Endothelial cell of umbilical vein (primary cell): ENCODE results near the gene CDK15. TPM values are rescaled to one million over a fixed set of nuclear protein-coding genes. Genes with fewer than 3 reads are reported as not detected.

Experiments used
- BruUV-seq: library from RNA; stranded (reverse); fragments of 400-500 nt; replicated peaks from 2 replicates; lab custom pipeline; 2021; lab: Mats Ljungman, UMichigan
- CTCF ChIA-PET: fragments of 300-600, 350-600 bp; sonication (Branson Sonifier 250); formaldehyde crosslinking; loops from one replicate; lab custom pipeline; 2021; ENCODE audit warnings: antibody characterized with exemption, inconsistent platforms; lab: Charles Lee
- POLR2A ChIA-PET: fragments of 300-600, 350-600 bp; sonication (Branson Sonifier 250); formaldehyde crosslinking; loops from one replicate; lab custom pipeline; 2021; ENCODE audit warnings: antibody characterized with exemption, inconsistent platforms; lab: Charles Lee
- DNase-seq: peaks from one replicate; pipeline ENCODE4 v3.0.0-alpha.2; 2011; ENCODE audit warnings: low read depth, low spot score
- FAIRE-seq: peaks from 2 replicates; lab custom pipeline; 2011; peaks lifted over from hg19 to GRCh38; lab: Jason Lieb, UNC
- H2AFZ ChIP-seq: 2 replicates; pipeline ENCODE4 v1.6.0; 2012; ENCODE audit warnings: low read depth, low read length, control low read depth, inconsistent platforms
- H3K27ac ChIP-seq: 2 replicates; pipeline ENCODE4 v1.5.1; 2011; ENCODE audit warnings: low read depth, mild to moderate bottlenecking, control low read depth, low read length, moderate library complexity; ENCODE audit not compliant: insufficient read depth
- H3K27me3 ChIP-seq, 2 experiments: 2 replicates each; pipeline versions ENCODE4 v1.6.0 to v1.6.1; 2011; ENCODE audit warnings: low read length in 2 of 2, mixed read lengths in 1 of 2; ENCODE audit not compliant: control insufficient read depth in 2 of 2, insufficient read depth in 2 of 2
- H3K36me3 ChIP-seq, 2 experiments: 2 replicates in 1 of 2; 3 replicates in 1 of 2; pipeline ENCODE4 v1.5.1; 2011; ENCODE audit warnings: low read length in 2 of 2, mild to moderate bottlenecking in 1 of 2, moderate library complexity in 1 of 2; ENCODE audit not compliant: control insufficient read depth in 2 of 2, insufficient read depth in 2 of 2; ENCODE audit errors: extremely low read depth in 1 of 2
- H3K4me1 ChIP-seq: 3 replicates; pipeline ENCODE4 v1.5.1; 2011; ENCODE audit warnings: mild to moderate bottlenecking, low read length; ENCODE audit not compliant: control insufficient read depth, insufficient read depth; ENCODE audit errors: extremely low read depth
- H3K4me2 ChIP-seq: 2 replicates; pipeline ENCODE4 v1.6.1; 2011; ENCODE audit warnings: low read length, control low read depth, mixed read lengths; ENCODE audit not compliant: insufficient read depth
- H3K4me3 ChIP-seq, 3 experiments: fragments of 200-600 bp in 1 of 3; sonication (generic), shearing (Covaris generic) in 1 of 3; replicated peaks in 1 of 3; 2 replicates each; pipeline ENCODE4 v1.5.1; 2011 to 2016; ENCODE audit warnings: control low read depth in 3 of 3, low read length in 3 of 3, mild to moderate bottlenecking in 2 of 3, inconsistent platforms in 1 of 3, low read depth in 1 of 3, moderate library complexity in 1 of 3; ENCODE audit not compliant: insufficient read depth in 1 of 3
- H3K79me2 ChIP-seq: 2 replicates; pipeline ENCODE4 v1.6.0; 2012; ENCODE audit warnings: low read length, inconsistent platforms; ENCODE audit not compliant: control insufficient read depth, insufficient read depth
- H3K9ac ChIP-seq: replicated peaks from 2 replicates; pipeline ENCODE3; 2011; ENCODE audit warnings: low read length, control low read depth; ENCODE audit not compliant: insufficient read depth; ENCODE audit errors: extremely low read depth
- H3K9me1 ChIP-seq: replicated peaks from 3 replicates; pipeline ENCODE4 v1.6.0; 2011; ENCODE audit warnings: mild to moderate bottlenecking, low read length; ENCODE audit not compliant: control insufficient read depth, insufficient read depth; ENCODE audit errors: extremely low read depth
- H3K9me3 ChIP-seq: replicated peaks from 2 replicates; pipeline ENCODE4 v1.5.1; 2012; ENCODE audit warnings: low read length, inconsistent platforms; ENCODE audit not compliant: control insufficient read depth, insufficient read depth
- H4K20me1 ChIP-seq: replicated peaks from 2 replicates; pipeline ENCODE3; 2011; ENCODE audit warnings: mild to moderate bottlenecking, low read length; ENCODE audit not compliant: control insufficient read depth, insufficient read depth; ENCODE audit errors: extremely low read depth
- EZH2 ChIP-seq: IDR thresholded peaks from 2 replicates; pipeline ENCODE4 v1.6.1; 2012; ENCODE audit warnings: borderline replicate concordance, low read depth, mild to moderate bottlenecking, moderate library complexity, low read length, inconsistent platforms; ENCODE audit not compliant: severe bottlenecking
- FOS ChIP-seq: IDR thresholded peaks from 2 replicates; pipeline ENCODE4 v1.6.1; 2011; ENCODE audit warnings: mild to moderate bottlenecking, low read length, moderate library complexity, borderline replicate concordance; ENCODE audit not compliant: insufficient read depth
- GATA2 ChIP-seq: IDR thresholded peaks from 2 replicates; pipeline ENCODE4 v1.7.0; 2011; ENCODE audit warnings: low read depth, mild to moderate bottlenecking, moderate library complexity, mixed read lengths, low read length; ENCODE audit not compliant: insufficient read length, insufficient read depth
- JUN ChIP-seq: IDR thresholded peaks from 2 replicates; pipeline ENCODE4 v1.6.1; 2011; ENCODE audit warnings: borderline replicate concordance, low read depth; ENCODE audit not compliant: insufficient read length, insufficient read depth
- MYC ChIP-seq: IDR thresholded peaks from one replicate; pipeline ENCODE4 v1.6.1; 2011; ENCODE audit warnings: mild to moderate bottlenecking, low read depth, low read length
- POLR2A ChIP-seq: IDR thresholded peaks from 2 replicates; pipeline ENCODE4 v1.6.1; 2012; ENCODE audit warnings: low read depth, mild to moderate bottlenecking, control low read depth, low read length
- POLR2AphosphoS5 ChIP-seq: IDR thresholded peaks from 2 replicates; pipeline ENCODE4 v1.6.1; 2012; ENCODE audit warnings: low read depth, mild to moderate bottlenecking, control low read depth, low read length, moderate library complexity; ENCODE audit not compliant: insufficient read depth
- dilution Hi-C: fragments of 300-500 bp; cut with MboI; formaldehyde crosslinking; loops from one replicate; pipeline ENCODE4 v1.15.0; 2019; ENCODE audit warnings: low sequenced_read_pairs; ENCODE audit not compliant: extremely low pct_ligation_motif_present
- intact Hi-C: fragments of 100-400 bp; cut with micrococcal nuclease; formaldehyde crosslinking; loops from one replicate; pipeline ENCODE4 v1.10.0; 2022
- polyA plus RNA-seq, 4 experiments: library from polyadenylated mRNA; depleted of rRNA in 3 of 4; stranded (reverse) in 3 of 4; unstranded in 1 of 4; fragments of >200 nt; gene quantifications; 2 replicates each; pipeline versions ENCODE4 v1.2.1 to v1.2.3, GENCODE V29; 2011 to 2012; ENCODE audit warnings: missing spikeins in 1 of 4
- total RNA-seq: library from RNA; stranded (reverse); gene quantifications from 2 replicates; pipeline ENCODE4 v1.2.3, GENCODE V29; 2021
- TF ChIP-seq, protein P1 (sequence below): IDR thresholded peaks from 2 replicates; pipeline ENCODE4 v1.6.1; 2011; ENCODE audit not compliant: insufficient read depth, insufficient read length
- TF ChIP-seq, protein P2 (sequence below), 2 donors: IDR thresholded peaks; 1 replicate in 1 of 2; 2 replicates in 1 of 2; pipeline ENCODE4 v1.5.1; 2011; ENCODE audit warnings: low read length in 2 of 2, mild to moderate bottlenecking in 2 of 2, moderate library complexity in 2 of 2, control low read depth in 1 of 2, inconsistent platforms in 1 of 2, low read depth in 1 of 2; ENCODE audit not compliant: insufficient read depth in 1 of 2; ENCODE audit errors: extremely low read depth in 1 of 2

CDK15 gene
- total and polyA plus RNA-seq, 2 donors (not counting 3 experiments of a cell fraction or from before 2014, with no cell fraction given) = not detected

DNA sequence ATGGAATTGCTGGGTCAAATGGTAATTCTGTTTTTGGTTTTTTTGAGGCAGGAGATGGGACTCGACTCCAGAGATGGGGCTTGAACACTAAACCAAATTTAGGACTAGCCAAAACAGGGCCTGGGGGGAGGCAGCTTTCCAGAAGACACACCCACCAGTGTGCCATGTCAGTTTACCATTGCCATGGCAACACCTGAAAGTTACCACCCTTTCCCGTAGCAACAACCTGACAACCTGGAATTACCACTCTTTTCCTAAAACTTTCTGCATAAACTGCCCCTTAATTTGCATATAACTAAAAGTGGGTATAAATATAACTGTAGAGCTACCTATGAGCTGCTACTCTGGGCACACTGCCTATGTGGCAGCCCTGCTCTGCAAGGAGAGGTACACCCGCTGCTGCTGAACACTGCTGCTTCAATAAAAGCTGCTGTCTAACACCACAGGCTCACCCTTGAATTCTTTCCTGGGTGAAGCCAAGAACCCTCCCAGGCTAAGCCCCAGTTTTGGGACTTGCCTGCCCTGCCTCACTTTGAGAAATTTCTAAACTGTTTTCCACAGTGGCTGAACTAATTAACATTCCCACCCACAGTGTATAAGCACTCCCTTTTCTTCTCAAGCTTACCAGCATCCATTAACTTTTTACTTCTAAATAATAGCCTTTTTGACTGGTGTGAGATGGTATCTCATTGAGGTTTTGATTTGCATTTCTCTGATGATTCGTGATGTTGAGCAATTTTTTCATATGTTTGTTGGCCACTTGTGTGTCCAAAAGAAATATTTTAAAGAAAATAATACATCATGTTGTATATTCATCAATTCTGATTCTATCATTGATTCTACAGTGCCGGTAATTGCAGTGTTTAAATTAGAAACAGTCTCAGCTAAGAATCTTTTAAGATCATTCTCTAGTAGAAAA is 10.6 kb downstream of the CDK15 start:
- H3K36me3 ChIP-seq = no peaks in the 10 kb centered on the region
- H2AFZ ChIP-seq = no peak overlapping the region
- no peak overlapping the region for H3K9ac ChIP-seq
- H3K4me1 ChIP-seq = no peaks in the 10 kb centered on the region
- no peak overlapping the region for H3K4me3 ChIP-seq
- no peak overlapping the region for H3K27ac ChIP-seq
- no peak for TF ChIP-seq MYC
- TF ChIP-seq, protein P1, sequence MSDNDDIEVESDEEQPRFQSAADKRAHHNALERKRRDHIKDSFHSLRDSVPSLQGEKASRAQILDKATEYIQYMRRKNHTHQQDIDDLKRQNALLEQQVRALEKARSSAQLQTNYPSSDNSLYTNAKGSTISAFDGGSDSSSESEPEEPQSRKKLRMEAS = no peak
- DNase-seq (no peak), FAIRE-seq (no peak)
- dilution Hi-C loops = no loop called here
- ChIA-PET POLR2A (no interaction called here), CTCF (no interaction called here)
- H3K9me1 ChIP-seq = no peaks in the 10 kb centered on the region
- no peaks in the 10 kb centered on the region for H3K79me2 ChIP-seq
- peaks cover 13 to 26% of the 10 kb centered on the region in 2 experiments for H3K27me3 ChIP-seq
- no TSS peak for BruUV-seq
- H4K20me1 ChIP-seq = no peaks in the 10 kb centered on the region
- no peaks in the 10 kb centered on the region for H3K9me3 ChIP-seq
- intact Hi-C loops = no loop called here
- H3K4me2 ChIP-seq = no peak overlapping the region

DNA sequence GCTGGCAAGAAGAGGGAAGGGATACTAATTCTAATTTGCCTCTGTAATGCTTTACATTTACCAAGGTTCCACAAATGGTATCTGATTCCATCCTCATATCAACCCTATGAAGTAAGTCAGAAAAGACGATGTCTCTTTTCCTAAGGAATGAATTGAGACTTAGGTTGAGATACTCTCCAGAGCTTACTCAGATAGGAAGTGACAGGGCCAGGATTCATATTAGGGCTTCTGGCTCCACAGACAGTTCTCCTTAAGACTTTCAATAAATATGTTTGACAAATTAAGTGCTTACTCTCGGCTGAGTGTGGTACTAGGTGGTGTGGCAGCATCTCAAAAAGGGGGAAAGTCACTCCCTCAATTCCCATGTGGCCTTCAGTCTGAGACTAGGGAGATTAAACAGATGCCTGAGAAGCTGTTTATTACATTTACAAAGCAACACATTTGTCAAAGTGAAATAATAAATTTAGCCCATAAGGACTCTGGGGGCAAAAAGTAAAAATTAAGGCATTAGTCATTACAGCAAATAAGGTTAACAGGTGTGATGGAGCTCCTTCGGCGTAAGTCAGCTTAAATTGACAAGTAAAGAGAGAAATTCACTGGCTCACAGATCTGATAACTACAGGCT is 14.2 kb downstream of the CDK15 start:
- TF ChIP-seq EZH2 (no peak), POLR2A (no peak), POLR2AphosphoS5 (no peak), FOS (no peak), GATA2 (no peak), MYC (no peak), JUN (no peak)
- TF ChIP-seq, protein P1 = no peak
- TF ChIP-seq, protein P2, sequence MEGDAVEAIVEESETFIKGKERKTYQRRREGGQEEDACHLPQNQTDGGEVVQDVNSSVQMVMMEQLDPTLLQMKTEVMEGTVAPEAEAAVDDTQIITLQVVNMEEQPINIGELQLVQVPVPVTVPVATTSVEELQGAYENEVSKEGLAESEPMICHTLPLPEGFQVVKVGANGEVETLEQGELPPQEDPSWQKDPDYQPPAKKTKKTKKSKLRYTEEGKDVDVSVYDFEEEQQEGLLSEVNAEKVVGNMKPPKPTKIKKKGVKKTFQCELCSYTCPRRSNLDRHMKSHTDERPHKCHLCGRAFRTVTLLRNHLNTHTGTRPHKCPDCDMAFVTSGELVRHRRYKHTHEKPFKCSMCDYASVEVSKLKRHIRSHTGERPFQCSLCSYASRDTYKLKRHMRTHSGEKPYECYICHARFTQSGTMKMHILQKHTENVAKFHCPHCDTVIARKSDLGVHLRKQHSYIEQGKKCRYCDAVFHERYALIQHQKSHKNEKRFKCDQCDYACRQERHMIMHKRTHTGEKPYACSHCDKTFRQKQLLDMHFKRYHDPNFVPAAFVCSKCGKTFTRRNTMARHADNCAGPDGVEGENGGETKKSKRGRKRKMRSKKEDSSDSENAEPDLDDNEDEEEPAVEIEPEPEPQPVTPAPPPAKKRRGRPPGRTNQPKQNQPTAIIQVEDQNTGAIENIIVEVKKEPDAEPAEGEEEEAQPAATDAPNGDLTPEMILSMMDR (IDR thresholded peaks at IDR 0.05; ENCODE audit: extremely low read depth in 1 of 2, insufficient read depth in 1 of 2, low read depth in 1 of 2, low read length in 2 of 2) = no peak
- no peak for DNase-seq
- Histone ChIP-seq H3K4me3 (no peak overlapping the region), H3K27ac (no peak overlapping the region), H3K9ac (no peak overlapping the region), H3K4me2 (no peak overlapping the region), H3K36me3 (no peaks in the 10 kb centered on the region), H3K4me1 (no peaks in the 10 kb centered on the region), H3K27me3 (peaks cover 10 to 14% of the 10 kb centered on the region in 2 experiments), H4K20me1 (no peaks in the 10 kb centered on the region), H3K9me3 (no peaks in the 10 kb centered on the region), H2AFZ (no peak overlapping the region), H3K9me1 (no peaks in the 10 kb centered on the region), H3K79me2 (no peaks in the 10 kb centered on the region)
- FAIRE-seq = no peak
- BruUV-seq = no TSS peak
- dilution Hi-C loops = no loop called here
- intact Hi-C loops = no loop called here
- POLR2A ChIA-PET = no interaction called here
- CTCF ChIA-PET = interaction anchor here (1.5 kb wide), 1 partner anchor 19 kb away, joined by 3 read pairs; no protein-coding TSS in a partner anchor
